ENCODE results near the gene AMACR. TPM values are rescaled to one million over a fixed set of nuclear protein-coding genes. Genes with fewer than 3 reads are reported as not detected.

AMACR gene
- total and polyA plus RNA-seq, 2 experiments from 2014 or later = 29.4 to 36.2 TPM

DNA sequence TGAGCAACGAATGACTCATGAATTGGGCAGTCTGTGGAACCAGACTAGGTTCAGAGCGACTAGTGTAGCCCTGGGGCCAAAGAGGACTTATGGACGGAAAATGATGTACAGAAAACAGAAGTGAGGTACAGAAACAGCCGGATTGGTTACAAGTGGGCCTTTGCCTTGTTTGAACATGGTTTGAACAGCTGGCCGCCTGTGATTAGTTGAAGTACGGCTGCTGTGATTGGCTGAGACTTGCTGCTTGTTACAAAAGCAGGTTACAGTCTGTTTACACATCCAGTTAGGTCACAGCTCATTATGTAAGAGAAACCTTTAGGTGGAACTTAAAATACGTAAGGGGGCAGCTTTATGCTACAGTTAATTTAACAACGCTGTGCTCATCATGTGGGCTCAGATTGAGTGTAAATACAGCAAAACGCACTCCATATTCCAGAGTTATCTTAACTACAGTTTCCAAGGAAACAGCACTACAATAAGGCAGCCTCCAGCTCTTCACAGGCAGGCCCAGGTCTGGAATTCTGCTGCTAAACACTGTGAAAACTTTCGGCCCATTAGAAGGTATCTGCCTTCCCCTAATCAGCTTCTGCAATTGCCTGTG is 6.5 kb downstream of the AMACR start:
- peak in 1 of 2 donors; percentile 20 for DNase-seq (ENCODE audit: low read depth in 1 of 2, low spot score in 1 of 2)
- Histone ChIP-seq H3K4me1 (ENCODE audit: low read depth) (no peaks in the 10 kb centered on the region), H3K4me3 (no peak overlapping the region), H3K36me3 (peaks cover 21% of the 10 kb centered on the region), H3K27ac (no peak overlapping the region), H3K9me3 (ENCODE audit: low read depth) (no peaks in the 10 kb centered on the region), H3K27me3 (no peaks in the 10 kb centered on the region)
- TF ChIP-seq, protein P1, sequence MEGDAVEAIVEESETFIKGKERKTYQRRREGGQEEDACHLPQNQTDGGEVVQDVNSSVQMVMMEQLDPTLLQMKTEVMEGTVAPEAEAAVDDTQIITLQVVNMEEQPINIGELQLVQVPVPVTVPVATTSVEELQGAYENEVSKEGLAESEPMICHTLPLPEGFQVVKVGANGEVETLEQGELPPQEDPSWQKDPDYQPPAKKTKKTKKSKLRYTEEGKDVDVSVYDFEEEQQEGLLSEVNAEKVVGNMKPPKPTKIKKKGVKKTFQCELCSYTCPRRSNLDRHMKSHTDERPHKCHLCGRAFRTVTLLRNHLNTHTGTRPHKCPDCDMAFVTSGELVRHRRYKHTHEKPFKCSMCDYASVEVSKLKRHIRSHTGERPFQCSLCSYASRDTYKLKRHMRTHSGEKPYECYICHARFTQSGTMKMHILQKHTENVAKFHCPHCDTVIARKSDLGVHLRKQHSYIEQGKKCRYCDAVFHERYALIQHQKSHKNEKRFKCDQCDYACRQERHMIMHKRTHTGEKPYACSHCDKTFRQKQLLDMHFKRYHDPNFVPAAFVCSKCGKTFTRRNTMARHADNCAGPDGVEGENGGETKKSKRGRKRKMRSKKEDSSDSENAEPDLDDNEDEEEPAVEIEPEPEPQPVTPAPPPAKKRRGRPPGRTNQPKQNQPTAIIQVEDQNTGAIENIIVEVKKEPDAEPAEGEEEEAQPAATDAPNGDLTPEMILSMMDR (IDR thresholded peaks at IDR 0.05; ENCODE audit: low read depth, low read length) = no peak

DNA sequence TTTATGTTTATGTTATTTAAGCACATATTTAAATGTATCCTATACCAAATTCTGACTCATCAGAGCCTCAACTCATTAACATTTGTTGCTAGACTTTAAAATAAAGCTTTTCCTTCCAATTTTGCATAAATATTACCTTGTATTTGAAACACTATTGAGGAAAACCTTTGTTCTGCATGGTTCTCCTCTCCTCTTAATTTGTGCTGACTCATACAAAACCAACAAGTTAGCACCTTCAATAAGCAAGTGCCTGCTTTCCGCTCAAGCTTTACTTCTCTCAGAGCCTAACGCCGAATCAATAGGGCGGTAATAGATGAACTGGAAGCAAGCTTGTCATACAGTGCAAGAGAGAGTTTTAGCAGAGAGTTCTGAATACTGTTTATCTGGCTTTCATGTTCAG is 7.9 kb downstream of the AMACR start:
- H3K4me3 ChIP-seq = no peak overlapping the region
- no peaks in the 10 kb centered on the region for H3K27me3 ChIP-seq
- H3K27ac ChIP-seq = no peak overlapping the region
- H3K4me1 ChIP-seq (ENCODE audit: low read depth) = no peaks in the 10 kb centered on the region
- TF ChIP-seq, protein P1 (IDR thresholded peaks at IDR 0.05; ENCODE audit: low read depth, low read length) = no peak
- H3K9me3 ChIP-seq (ENCODE audit: low read depth) = no peaks in the 10 kb centered on the region
- no peak for DNase-seq (ENCODE audit: low read depth in 1 of 2, low spot score in 1 of 2)
- H3K36me3 ChIP-seq = peaks cover 20% of the 10 kb centered on the region

DNA sequence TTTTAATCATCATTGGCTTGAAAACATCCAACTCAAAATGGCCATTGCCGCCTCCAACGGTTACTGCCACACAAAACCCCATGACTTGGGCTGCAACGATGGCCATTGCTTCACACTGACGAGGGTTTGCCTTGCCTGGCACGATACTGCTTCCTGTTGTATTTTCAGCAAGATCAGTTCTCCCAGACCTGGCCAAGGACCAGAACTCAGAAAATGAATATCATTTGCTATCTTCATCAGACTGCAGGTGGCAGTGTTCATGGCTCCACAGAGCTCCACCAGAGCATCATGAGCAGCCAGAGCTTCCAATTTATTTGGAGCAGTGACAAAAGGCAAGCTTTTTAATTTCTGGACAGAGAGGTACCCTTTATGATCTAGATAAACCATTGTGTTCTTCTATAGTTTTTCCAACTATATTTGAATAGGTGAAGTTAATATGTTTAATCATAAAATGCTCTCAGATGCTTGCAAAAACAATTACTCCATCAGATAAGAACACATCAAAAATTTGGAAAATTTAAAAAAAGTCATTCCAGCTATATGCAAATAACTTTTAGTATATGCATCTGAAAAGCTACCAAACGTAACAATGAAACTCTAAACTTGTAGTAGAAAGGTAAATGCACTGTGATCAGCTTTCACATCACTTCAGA is 10.4 kb downstream of the AMACR start:
- Histone ChIP-seq H3K4me1 (ENCODE audit: low read depth) (no peaks in the 10 kb centered on the region), H3K27me3 (no peaks in the 10 kb centered on the region), H3K4me3 (no peak overlapping the region), H3K9me3 (ENCODE audit: low read depth) (no peaks in the 10 kb centered on the region), H3K27ac (no peak overlapping the region), H3K36me3 (peaks cover 13% of the 10 kb centered on the region)
- peak; percentile 67 to 88 for DNase-seq (ENCODE audit: low read depth in 1 of 2, low spot score in 1 of 2)
- TF ChIP-seq, protein P1 (IDR thresholded peaks at IDR 0.05; ENCODE audit: low read depth, low read length) = peak; percentile 65

DNA sequence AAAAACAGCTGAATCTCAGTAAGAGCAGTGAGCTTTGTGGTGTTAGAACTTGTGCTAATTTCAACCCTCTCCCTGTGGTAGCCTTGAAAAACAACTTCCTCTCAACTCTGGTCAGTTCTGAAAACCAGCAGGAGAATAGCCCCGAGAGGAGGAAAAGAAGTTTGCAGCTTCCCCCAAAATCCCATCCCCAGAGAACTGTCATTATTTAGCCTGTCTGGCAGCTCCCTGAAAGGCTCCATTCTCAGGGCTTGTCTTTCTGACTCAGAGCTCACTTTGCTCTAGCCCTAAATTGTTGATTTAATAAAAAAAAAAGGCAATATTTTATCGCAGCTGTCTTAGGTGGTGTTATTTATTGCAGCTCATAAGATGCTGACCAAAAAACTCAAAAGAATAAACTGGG is 12.0 kb downstream of the AMACR start:
- no peak overlapping the region for H3K4me3 ChIP-seq
- TF ChIP-seq, protein P1 (IDR thresholded peaks at IDR 0.05; ENCODE audit: low read depth, low read length) = no peak
- H3K27ac ChIP-seq = peak overlapping the region; percentile 33
- no peaks in the 10 kb centered on the region for H3K4me1 ChIP-seq (ENCODE audit: low read depth)
- H3K36me3 ChIP-seq = peaks cover 13% of the 10 kb centered on the region
- no peaks in the 10 kb centered on the region for H3K27me3 ChIP-seq
- DNase-seq (ENCODE audit: low read depth in 1 of 2, low spot score in 1 of 2) = no peak
- H3K9me3 ChIP-seq (ENCODE audit: low read depth) = no peaks in the 10 kb centered on the region

DNA sequence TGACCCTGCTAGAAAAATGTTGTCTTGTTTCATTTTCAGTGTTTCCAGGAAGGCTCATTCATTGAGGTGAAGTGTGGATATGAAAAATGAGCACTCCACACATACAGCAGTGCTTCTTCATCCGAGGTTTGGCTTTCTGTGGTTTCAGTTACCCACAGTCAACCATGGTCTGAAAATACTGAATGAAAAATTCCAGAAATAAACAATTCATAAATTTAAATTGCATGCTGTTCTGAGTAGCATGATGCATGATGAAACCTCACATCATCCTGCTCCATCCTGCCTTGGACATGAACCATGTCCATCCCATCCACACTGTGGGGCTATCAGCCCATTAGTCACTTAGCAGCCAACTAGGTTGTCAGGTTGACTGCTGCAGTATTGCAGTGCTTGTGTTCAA is 13.0 kb downstream of the AMACR start:
- H3K27me3 ChIP-seq = no peaks in the 10 kb centered on the region
- H3K36me3 ChIP-seq = peaks cover 13% of the 10 kb centered on the region
- no peaks in the 10 kb centered on the region for H3K4me1 ChIP-seq (ENCODE audit: low read depth)
- H3K9me3 ChIP-seq (ENCODE audit: low read depth) = no peaks in the 10 kb centered on the region
- DNase-seq (ENCODE audit: low read depth in 1 of 2, low spot score in 1 of 2) = peak in 1 of 2 donors; percentile 55
- TF ChIP-seq, protein P1 (IDR thresholded peaks at IDR 0.05; ENCODE audit: low read depth, low read length) = peak; percentile 6
- no peak overlapping the region for H3K4me3 ChIP-seq
- H3K27ac ChIP-seq = no peak overlapping the region

Data from cardiac muscle cell (in vitro differentiated cells and primary cell).